MM.1S (cell line): ENCODE measurements around the gene C21orf58.

ENCODE experiments used
- CTCF ChIP-seq: fragments of 300-600 bp; sonication (generic); IDR thresholded peaks from 2 replicates; pipeline ENCODE4 v1.5.1; 2016; ENCODE audit warnings: antibody characterized with exemption, low read length, mixed read lengths
- EZH2 ChIP-seq: fragments of 300-600 bp; sonication (generic); optimal IDR thresholded peaks from 2 replicates; pipeline ENCODE3; 2017; ENCODE audit warnings: low read depth, mild to moderate bottlenecking, antibody characterized with exemption, low read length, mixed read lengths

DNA sequence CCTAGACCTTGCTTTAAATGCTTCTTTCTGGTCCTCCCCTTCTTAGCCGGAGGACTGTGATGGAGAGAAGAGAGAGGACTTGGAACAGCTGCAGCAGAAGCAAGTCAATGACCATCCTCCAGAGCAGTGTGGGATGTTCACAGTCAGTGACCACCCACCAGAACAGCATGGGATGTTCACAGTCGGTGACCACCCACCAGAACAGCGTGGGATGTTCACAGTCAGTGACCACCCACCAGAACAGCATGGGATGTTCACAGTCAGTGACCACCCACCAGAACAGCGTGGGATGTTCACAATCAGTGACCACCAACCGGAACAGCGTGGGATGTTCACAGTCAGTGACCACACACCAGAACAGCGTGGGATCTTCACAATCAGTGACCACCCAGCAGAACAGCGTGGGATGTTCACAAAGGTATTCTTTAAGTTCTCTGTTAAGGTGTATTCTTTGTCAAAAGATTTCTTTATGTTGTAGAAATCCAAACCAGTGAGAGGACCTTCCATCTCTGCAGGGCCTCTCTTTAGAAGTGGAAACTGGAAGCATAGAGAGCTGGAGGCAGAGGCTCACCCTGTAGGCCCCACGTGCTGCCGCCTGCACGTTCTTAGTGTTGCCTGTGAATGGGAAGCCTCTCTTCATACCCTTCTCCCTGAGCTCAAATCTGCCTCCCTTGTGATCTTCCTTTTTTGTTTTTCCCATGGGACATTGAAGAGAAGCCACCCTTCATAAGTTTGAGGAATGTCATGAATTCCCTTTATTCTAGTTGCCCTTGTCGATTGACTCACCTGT is 10.9 kb upstream of the C21orf58 start:
- TF ChIP-seq CTCF (no peak), EZH2 (no peak)
